ENCODE data around the gene SCFD2. TPM values are rescaled to one million over a fixed set of nuclear protein-coding genes. Genes with fewer than 3 reads are reported as not detected.

The SCFD2 gene
- total and polyA plus RNA-seq, 2 of the 8 experiments (the other 6 are each of a cell fraction or from before 2014, with no cell fraction given), result 6.2 to 10.2 TPM

DNA sequence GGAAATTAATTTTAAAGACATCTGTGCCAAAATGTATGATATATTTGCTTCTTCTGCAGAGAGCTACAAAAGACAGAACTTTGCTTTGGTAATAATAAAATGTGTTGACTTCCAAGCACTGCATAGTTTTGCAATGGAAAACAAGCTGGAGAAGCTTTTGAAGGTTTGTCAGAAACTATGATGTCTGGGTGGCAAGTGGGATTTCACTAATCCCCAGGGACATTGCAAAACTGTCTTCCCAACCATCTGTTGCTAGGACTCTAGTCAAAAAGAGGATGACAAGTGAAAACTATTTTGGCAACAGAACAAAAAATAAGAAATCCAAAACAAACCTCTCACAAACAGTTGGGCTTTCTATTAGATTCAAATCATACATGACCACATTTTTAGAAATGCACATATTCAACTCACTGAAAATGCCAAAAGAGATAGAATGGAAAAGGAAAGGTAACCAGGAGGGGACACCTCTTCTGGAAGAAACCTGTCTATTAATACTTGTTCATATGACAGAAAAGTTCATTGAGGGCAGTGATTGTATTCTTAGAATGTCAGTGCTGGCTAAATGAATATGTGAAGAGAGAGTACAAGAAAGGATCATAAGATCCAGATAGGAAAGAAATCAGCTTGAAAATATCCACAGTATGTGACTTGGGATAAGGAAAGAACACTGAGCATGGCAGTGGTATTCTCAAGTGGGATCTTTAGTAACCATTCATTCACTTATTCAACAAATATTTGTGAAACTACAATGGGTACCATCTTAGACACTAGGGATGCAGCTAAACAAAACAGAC lies 275.7 kb downstream of the SCFD2 start:
- no peak overlapping the region for H3K14ac ChIP-seq (ENCODE audit: insufficient read length)
- H2BK120ac ChIP-seq (replicated peaks; ENCODE audit: low read depth, low read length), result no peak overlapping the region
- DNase-seq (ENCODE audit: low read depth in 1 of 2, low spot score in 2 of 2) (no peak), FAIRE-seq (no peak)
- H2BK12ac ChIP-seq (ENCODE audit: low read depth, low read length), result no peak overlapping the region
- no peak overlapping the region for H2BK20ac ChIP-seq (ENCODE audit: low read length)
- no peak overlapping the region for H3K4me2 ChIP-seq (ENCODE audit: insufficient read depth in 1 of 2, low read depth in 2 of 2, low read length in 2 of 2)
- no peak overlapping the region for H4K8ac ChIP-seq (ENCODE audit: extremely low read depth, insufficient read depth, low read length)
- H3K56ac ChIP-seq (replicated peaks; ENCODE audit: insufficient read length, low read depth, low read length), result no peak overlapping the region
- no peak overlapping the region for H3K4ac ChIP-seq (replicated peaks; ENCODE audit: insufficient read length, low read depth, low read length)
- no peaks in the 10 kb centered on the region for H3K23me2 ChIP-seq (ENCODE audit: low read depth, low read length)
- no peaks in the 10 kb centered on the region for H3K9me3 ChIP-seq (ENCODE audit: insufficient read depth in 2 of 2, low read depth in 1 of 2, low read length in 1 of 2)
- H3K27me3 ChIP-seq (replicated peaks in 1 of 4; ENCODE audit: control insufficient read depth in 3 of 4, extremely low read depth in 1 of 4, insufficient read depth in 3 of 4, low read length in 3 of 4), result no peaks in the 10 kb centered on the region
- H2BK15ac ChIP-seq (ENCODE audit: low read length), result no peak overlapping the region
- H4K20me1 ChIP-seq (replicated peaks in 1 of 2; ENCODE audit: control insufficient read depth in 1 of 2, insufficient read depth in 2 of 2, low read length in 2 of 2), result no peaks in the 10 kb centered on the region
- no peak overlapping the region for H2AFZ ChIP-seq (ENCODE audit: low read length)
- H3K18ac ChIP-seq (ENCODE audit: extremely low read depth, low read length), result no peak overlapping the region
- H2AK5ac ChIP-seq (ENCODE audit: low read depth, low read length), result no peak overlapping the region
- POLR2A ChIA-PET (ENCODE audit: partially characterized antibody), result no interaction called here
- H3K36me3 ChIP-seq (ENCODE audit: control insufficient read depth in 2 of 4, insufficient read depth in 4 of 4, low read length in 3 of 4), result no peaks in the 10 kb centered on the region
- no peak overlapping the region for H4K91ac ChIP-seq (replicated peaks; ENCODE audit: insufficient read length, low read length)
- H3K23ac ChIP-seq (ENCODE audit: insufficient read length), result no peak overlapping the region
- H3K4me3 ChIP-seq (ENCODE audit: extremely low read depth in 1 of 4, insufficient read depth in 2 of 4, low read depth in 3 of 4, low read length in 4 of 4), result no peak overlapping the region
- H3K79me2 ChIP-seq (ENCODE audit: control insufficient read depth in 1 of 2, insufficient read depth in 2 of 2, low read length in 2 of 2), result no peaks in the 10 kb centered on the region
- no peak overlapping the region for H3K9ac ChIP-seq (replicated peaks in 1 of 4; ENCODE audit: extremely low read depth in 1 of 4, low read depth in 3 of 4, low read length in 3 of 4)
- H2BK5ac ChIP-seq (ENCODE audit: low read depth, low read length), result no peak overlapping the region
- CTCF ChIA-PET (ENCODE audit: partially characterized antibody), result no interaction called here
- no peaks in the 10 kb centered on the region for H3K4me1 ChIP-seq (replicated peaks in 1 of 4; ENCODE audit: control insufficient read depth in 3 of 4, insufficient read depth in 4 of 4, low read length in 3 of 4)
- H3K79me1 ChIP-seq (ENCODE audit: low read depth, low read length), result no peaks in the 10 kb centered on the region
- no peak overlapping the region for H4K5ac ChIP-seq (ENCODE audit: insufficient read length, low read depth, low read length)
- no peak overlapping the region for H3K27ac ChIP-seq (ENCODE audit: low read depth, low read length)
- TF ChIP-seq SRF (IDR thresholded peaks at IDR 0.05; ENCODE audit: low read depth, low read length) (no peak), RBBP5 (IDR thresholded peaks at IDR 0.05; ENCODE audit: borderline replicate concordance, low read depth, low read length) (no peak), RNF2 (IDR thresholded peaks at IDR 0.05; ENCODE audit: borderline replicate concordance, low read depth, low read length, missing control alignments, poor library complexity, severe bottlenecking) (no peak), NANOG (IDR thresholded peaks at IDR 0.05; ENCODE audit: insufficient read depth, low read depth, low read length, poor library complexity, severe bottlenecking) (no peak), CEBPB (IDR thresholded peaks at IDR 0.05; ENCODE audit: low read depth, low read length) (no peak), CHD1 (IDR thresholded peaks at IDR 0.05; ENCODE audit: low read depth, low read length) (no peak), GABPA (IDR thresholded peaks at IDR 0.05; ENCODE audit: borderline replicate concordance, insufficient read depth, low read length) (no peak)
- TF ChIP-seq, protein P1, sequence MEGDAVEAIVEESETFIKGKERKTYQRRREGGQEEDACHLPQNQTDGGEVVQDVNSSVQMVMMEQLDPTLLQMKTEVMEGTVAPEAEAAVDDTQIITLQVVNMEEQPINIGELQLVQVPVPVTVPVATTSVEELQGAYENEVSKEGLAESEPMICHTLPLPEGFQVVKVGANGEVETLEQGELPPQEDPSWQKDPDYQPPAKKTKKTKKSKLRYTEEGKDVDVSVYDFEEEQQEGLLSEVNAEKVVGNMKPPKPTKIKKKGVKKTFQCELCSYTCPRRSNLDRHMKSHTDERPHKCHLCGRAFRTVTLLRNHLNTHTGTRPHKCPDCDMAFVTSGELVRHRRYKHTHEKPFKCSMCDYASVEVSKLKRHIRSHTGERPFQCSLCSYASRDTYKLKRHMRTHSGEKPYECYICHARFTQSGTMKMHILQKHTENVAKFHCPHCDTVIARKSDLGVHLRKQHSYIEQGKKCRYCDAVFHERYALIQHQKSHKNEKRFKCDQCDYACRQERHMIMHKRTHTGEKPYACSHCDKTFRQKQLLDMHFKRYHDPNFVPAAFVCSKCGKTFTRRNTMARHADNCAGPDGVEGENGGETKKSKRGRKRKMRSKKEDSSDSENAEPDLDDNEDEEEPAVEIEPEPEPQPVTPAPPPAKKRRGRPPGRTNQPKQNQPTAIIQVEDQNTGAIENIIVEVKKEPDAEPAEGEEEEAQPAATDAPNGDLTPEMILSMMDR (IDR thresholded peaks at IDR 0.05; ENCODE audit: control extremely low read depth in 1 of 3, insufficient read depth in 1 of 3, low read depth in 1 of 3, low read length in 3 of 3), result no peak

All from H1 (cell line).